Mucosa of stomach (tissue), 1 donor: ENCODE results near the gene UPB1.

ENCODE experiments used
- H3K27me3 ChIP-seq: one replicate; pipeline ENCODE4 v1.7.0; 2013; ENCODE audit warnings: mild to moderate bottlenecking, low read length; ENCODE audit not compliant: control insufficient read depth, insufficient read depth
- H3K36me3 ChIP-seq: one replicate; pipeline ENCODE4 v1.7.0; 2013; ENCODE audit warnings: low read length; ENCODE audit not compliant: control insufficient read depth, insufficient read depth
- H3K4me1 ChIP-seq: one replicate; pipeline ENCODE4 v1.7.0; 2013; ENCODE audit warnings: mild to moderate bottlenecking, low read length; ENCODE audit not compliant: control insufficient read depth, insufficient read depth
- H3K4me3 ChIP-seq: one replicate; pipeline ENCODE4 v1.7.0; 2013; ENCODE audit warnings: low read length
- H3K9ac ChIP-seq: one replicate; pipeline ENCODE4 v1.7.0; 2013; ENCODE audit warnings: mild to moderate bottlenecking, low read length, moderate library complexity
- H3K9me3 ChIP-seq: one replicate; pipeline ENCODE4 v1.7.0; 2013; ENCODE audit warnings: mild to moderate bottlenecking, low read length, moderate library complexity; ENCODE audit not compliant: control insufficient read depth
- donor health status: Pancreatic carcinoma.

UPB1 gene

GRCh38 chr22:24494528-24495364 lies at the start of gene UPB1:
UPB1 (plus strand) TSS chr22:24495332; CDS start chr22:24495404, 72 bp downstream.
- no peak within 1 kb of the TSS for H3K9ac ChIP-seq
- no peaks in the 10 kb centered on the region for H3K9me3 ChIP-seq
- no peaks in the 10 kb centered on the region for H3K36me3 ChIP-seq
- H3K27me3 ChIP-seq: peaks cover 29% of the 10 kb centered on the region
- H3K4me1 ChIP-seq: peaks cover 10% of the 10 kb centered on the region
- no peak within 1 kb of the TSS for H3K4me3 ChIP-seq

GRCh38 chr22:24445481-24446259 lies 49.5 kb upstream of the UPB1 start:
- Histone ChIP-seq H3K36me3 (no peaks in the 10 kb centered on the region), H3K9ac (no peak overlapping the region), H3K4me1 (no peaks in the 10 kb centered on the region), H3K9me3 (no peaks in the 10 kb centered on the region), H3K4me3 (no peak overlapping the region), H3K27me3 (no peaks in the 10 kb centered on the region)

- Histone ChIP-seq H3K9me3 (no peaks in the 10 kb centered on the region), H3K27me3 (no peaks in the 10 kb centered on the region), H3K9ac (no peak overlapping the region), H3K4me3 (no peak overlapping the region), H3K36me3 (no peaks in the 10 kb centered on the region), H3K4me1 (no peaks in the 10 kb centered on the region)
Observed at GRCh38 chr22:24446260-24446611, 48.9 kb upstream of the UPB1 start.

- Histone ChIP-seq H3K27me3 (no peaks in the 10 kb centered on the region), H3K4me3 (no peak overlapping the region), H3K9ac (no peak overlapping the region), H3K36me3 (no peaks in the 10 kb centered on the region), H3K9me3 (no peaks in the 10 kb centered on the region), H3K4me1 (no peaks in the 10 kb centered on the region)
Observed at GRCh38 chr22:24450610-24451009, 44.5 kb upstream of the UPB1 start.

- no peak overlapping the region for H3K4me3 ChIP-seq
- no peaks in the 10 kb centered on the region for H3K27me3 ChIP-seq
- H3K36me3 ChIP-seq: no peaks in the 10 kb centered on the region
- H3K4me1 ChIP-seq: no peaks in the 10 kb centered on the region
- H3K9ac ChIP-seq: no peak overlapping the region
- no peaks in the 10 kb centered on the region for H3K9me3 ChIP-seq
Observed at GRCh38 chr22:24451162-24451561, 44.0 kb upstream of the UPB1 start.

GRCh38 chr22:24453853-24454252 lies 41.3 kb upstream of the UPB1 start:
- Histone ChIP-seq H3K36me3 (no peaks in the 10 kb centered on the region), H3K9ac (no peak overlapping the region), H3K9me3 (no peaks in the 10 kb centered on the region), H3K4me3 (no peak overlapping the region), H3K27me3 (no peaks in the 10 kb centered on the region), H3K4me1 (no peaks in the 10 kb centered on the region)

GRCh38 chr22:24455039-24455438 lies 40.1 kb upstream of the UPB1 start:
- H3K36me3 ChIP-seq: no peaks in the 10 kb centered on the region
- H3K9ac ChIP-seq: no peak overlapping the region
- no peaks in the 10 kb centered on the region for H3K9me3 ChIP-seq
- H3K27me3 ChIP-seq: no peaks in the 10 kb centered on the region
- no peaks in the 10 kb centered on the region for H3K4me1 ChIP-seq
- no peak overlapping the region for H3K4me3 ChIP-seq

- Histone ChIP-seq H3K9ac (no peak overlapping the region), H3K27me3 (no peaks in the 10 kb centered on the region), H3K9me3 (no peaks in the 10 kb centered on the region), H3K4me3 (no peak overlapping the region), H3K36me3 (no peaks in the 10 kb centered on the region), H3K4me1 (no peaks in the 10 kb centered on the region)
Observed at GRCh38 chr22:24455751-24456426, 39.2 kb upstream of the UPB1 start.

GRCh38 chr22:24457894-24458420 lies 37.2 kb upstream of the UPB1 start:
- no peaks in the 10 kb centered on the region for H3K4me1 ChIP-seq
- H3K4me3 ChIP-seq: no peak overlapping the region
- no peaks in the 10 kb centered on the region for H3K9me3 ChIP-seq
- H3K9ac ChIP-seq: no peak overlapping the region
- no peaks in the 10 kb centered on the region for H3K36me3 ChIP-seq
- H3K27me3 ChIP-seq: no peaks in the 10 kb centered on the region

GRCh38 chr22:24459911-24460310 lies 35.2 kb upstream of the UPB1 start:
- H3K4me1 ChIP-seq: no peaks in the 10 kb centered on the region
- no peaks in the 10 kb centered on the region for H3K9me3 ChIP-seq
- no peak overlapping the region for H3K4me3 ChIP-seq
- no peak overlapping the region for H3K9ac ChIP-seq
- H3K36me3 ChIP-seq: no peaks in the 10 kb centered on the region
- H3K27me3 ChIP-seq: no peaks in the 10 kb centered on the region

- no peak overlapping the region for H3K9ac ChIP-seq
- H3K4me3 ChIP-seq: no peak overlapping the region
- no peaks in the 10 kb centered on the region for H3K36me3 ChIP-seq
- no peaks in the 10 kb centered on the region for H3K27me3 ChIP-seq
- no peaks in the 10 kb centered on the region for H3K4me1 ChIP-seq
- no peaks in the 10 kb centered on the region for H3K9me3 ChIP-seq
Observed at GRCh38 chr22:24460418-24461089, 34.6 kb upstream of the UPB1 start.
